Measurements from ENCODE around the gene FGF12.

The FGF12 gene

DNA sequence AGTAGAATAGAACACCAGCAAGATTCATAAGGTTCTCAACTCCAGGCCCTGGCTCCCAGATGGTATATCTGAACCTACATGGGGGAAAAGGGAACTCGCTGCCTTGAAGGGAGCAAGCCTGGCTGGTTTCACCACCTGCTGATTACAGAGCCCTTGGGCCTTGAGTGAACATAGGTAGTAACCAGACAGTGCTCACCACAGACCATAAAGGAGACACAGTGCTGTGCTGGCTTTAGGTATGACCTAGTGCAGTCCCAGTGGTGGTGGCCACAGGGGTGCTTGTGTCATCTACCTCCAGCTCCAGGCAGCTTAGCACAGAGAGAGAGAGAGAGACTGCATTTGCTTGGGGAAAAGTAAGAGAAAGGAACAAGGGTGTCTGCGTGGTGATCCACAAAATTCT lies 409.8 kb downstream of the FGF12 start:
- no peak for DNase-seq

DNA sequence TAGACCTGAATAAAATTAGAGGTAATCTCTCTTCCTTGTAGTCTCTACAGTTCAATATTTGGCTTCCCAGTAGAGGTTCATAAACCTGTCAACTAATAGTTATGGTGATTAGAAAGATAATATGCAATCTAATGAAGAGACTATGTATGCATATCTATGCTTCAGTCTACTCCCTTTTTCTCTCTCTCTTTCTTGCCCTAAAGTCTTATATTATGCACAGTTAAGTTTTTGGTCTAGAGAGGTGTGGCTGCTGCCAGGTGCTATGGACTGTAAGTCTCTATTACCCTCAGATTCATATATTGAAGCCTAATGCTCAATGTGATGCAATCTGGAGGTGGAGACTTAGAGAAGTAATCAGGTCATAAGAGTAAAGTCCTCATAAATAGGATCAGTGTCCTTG lies 413.7 kb downstream of the FGF12 start:
- DNase-seq, result no peak

DNA sequence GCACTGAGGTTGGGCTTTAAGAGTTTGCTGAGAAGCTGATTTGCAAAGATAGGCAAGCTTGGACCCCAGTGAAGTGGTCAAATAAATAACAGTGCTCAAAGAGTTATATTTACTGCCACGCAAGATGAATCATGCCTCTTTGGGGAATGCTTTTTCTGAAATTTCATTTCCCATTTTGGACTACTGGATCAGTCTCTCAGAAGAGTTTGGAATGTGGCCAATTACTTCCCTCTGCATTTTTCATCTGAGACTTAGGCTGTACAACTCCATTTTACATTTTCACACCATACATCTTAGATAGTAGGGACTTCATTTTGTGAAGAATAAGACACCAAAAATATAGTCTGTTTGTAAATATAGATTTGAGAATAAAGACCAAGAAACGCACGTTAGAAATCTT lies 419.7 kb downstream of the FGF12 start:
- DNase-seq, result no peak

DNA sequence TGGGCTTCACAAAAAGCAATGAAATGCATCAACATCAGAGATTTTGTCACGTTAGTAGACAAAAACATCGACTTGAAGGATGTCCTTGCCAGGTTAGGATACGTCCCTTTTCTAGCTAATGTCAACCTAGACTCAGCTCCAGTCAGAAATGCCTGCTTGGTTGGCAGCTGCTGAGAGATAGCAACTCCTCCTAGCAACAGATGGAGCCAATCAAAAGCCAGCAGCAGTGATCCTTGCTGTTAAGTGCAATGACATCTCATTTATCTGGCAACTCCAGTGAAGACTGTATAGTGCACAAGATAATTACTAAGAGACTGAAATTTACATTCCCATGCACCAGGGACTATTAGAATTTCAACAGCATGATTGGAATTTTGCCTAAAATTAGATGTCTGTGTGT lies 424.1 kb downstream of the FGF12 start:
- peak; percentile 15 for DNase-seq

DNA sequence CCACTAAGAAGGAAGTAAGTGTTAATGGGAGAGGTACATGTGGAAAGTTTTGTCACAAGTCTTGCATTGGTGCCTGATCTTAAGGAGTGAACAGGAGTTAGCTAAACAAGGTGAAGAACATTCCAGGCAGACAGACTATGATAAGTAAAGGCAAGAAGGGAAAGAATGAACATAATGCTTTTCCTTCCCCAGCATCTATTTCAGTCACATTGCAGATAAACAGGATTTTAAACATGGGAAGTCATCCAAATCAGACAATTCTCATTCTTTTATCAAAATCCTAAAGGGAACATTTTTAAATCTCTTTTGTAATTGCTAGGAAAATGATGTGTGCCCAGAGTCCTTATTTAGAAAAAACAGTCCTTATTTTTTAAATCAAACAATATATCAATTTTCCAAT lies 424.6 kb downstream of the FGF12 start:
- no peak for DNase-seq

DNA sequence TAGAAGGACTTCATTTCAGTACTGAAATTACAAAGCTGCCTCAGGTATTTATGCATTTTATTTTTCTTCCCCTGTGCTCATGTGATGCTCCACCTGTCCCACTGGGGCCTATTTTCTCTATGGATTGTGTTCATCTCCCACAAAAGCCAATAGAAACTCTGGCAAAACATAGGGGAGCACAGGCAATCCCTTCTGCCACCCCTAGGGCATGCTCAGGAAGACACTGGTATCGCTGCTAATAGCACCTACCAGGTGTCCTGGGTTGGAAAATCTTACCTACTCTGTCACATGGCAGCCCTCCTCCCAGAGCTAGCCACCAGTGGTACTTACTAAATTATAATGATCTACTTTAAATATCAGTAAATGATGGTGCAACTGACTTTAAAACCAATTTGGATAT lies 427.4 kb downstream of the FGF12 start:
- DNase-seq, result no peak

DNA sequence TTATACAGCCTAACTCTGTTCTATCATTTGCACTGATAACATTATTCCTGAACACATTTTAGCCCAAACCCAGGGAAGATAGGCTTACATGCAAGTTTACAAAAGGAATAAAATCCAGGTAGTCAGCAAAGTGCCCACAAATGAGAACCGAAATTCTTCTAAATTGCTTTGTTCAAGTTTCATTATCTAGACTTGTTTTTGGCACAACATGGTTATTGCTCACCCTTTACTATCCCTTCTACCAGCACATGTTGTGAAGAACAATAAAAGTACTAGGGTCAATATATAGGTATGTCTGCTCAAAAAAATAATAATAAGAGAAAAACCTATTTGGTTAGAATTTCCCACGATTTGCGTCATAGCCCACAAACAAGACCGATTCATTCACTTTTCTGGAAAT lies 430.5 kb downstream of the FGF12 start:
- no peak for DNase-seq

DNA sequence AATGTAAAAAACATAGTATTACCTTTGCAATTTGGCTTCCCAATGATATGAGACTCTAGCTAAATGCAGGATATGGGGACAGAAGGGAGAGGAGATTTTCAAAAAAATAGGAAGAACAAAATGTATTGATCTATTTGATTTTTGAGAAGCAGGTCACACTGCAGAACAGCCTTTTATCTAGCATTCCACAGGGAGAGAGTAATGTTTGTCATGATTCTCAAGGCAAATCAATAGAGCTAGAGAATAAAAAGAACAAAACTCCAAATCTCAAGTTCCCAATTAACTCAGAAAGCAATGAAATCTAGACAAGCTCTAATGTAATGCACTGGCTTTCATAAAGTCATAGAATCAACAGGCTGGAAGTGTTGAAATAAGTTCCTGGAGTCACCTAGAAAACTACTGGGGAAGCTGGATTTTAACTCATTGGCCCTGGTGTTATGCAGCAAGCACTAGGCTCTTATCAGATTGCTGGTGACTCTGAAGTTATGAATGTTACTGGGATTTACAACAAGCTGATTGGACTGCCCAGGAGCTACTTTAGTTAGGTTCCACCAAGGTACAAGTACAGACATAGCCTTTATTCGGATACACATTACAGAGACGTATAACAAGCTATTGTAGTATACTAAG lies 442.8 kb downstream of the FGF12 start:
- DNase-seq, result no peak

DNA sequence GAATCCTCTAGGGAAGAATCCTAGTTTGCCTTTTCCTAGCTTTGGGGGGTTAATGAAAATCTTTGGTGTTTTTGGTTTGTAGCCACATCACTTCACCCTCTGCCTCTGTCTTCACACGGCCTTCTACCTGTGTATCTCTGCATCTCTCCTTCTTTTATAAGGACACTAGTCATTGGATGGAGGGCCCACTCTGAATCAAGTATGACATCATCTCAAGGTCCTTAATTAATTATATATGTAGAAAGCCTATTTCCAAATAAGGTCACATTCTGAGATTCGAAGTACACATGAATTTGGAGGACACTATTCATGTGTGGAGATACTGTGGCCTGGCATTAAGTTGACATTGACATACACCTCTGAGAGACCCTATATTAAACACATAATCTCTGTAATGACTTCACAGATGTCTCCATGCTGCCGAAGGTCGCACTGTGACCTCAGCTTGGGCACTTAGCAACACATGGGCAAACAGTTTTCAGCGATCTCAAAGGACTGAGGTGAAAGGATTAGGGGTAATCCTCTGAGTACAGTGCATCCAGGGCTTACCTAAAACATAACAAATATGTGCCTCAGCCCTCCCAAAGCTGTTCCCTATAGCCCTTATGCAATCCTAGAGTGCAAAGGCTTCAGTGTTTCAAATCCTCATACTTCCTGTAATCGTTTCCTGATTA lies 446.0 kb downstream of the FGF12 start:
- peak; percentile 7 for DNase-seq

DNA sequence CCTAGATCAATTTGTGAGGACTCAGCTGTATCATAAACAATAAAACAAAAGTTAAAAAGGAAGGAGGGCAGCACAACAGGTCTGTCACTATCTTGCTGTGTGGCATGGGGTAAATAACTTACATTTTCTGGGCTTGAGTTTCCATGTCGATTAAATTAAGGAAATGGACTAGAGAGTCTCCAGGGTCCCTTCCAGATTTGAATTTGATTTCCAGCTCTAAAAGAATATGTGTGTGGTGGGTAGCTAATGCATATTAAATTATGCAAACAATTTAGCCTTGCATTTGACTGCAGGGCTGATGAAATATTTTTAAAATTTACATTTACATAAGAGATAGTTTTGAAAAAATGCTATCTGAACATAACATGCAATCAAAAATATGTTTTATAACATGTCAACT lies 447.7 kb downstream of the FGF12 start:
- no peak for DNase-seq

DNA sequence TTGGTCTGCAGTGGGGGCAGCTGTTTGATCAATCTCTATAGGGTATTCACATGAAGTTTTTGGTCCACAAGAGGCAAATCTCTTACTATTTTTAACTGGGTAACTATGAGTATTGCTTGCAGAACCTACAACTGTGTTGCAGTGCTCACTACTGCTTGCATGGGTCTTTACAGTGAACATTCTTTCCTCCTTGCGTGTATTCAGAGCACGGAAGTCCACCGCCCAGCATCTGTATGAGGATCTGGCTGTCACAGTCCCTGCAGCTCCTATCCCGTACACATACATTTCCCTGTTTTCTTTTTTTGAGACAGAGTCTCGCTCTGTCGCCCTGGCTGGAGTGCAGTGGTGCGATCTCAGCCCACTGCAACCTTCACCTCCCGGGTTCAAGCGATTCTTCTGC lies 449.9 kb downstream of the FGF12 start:
- no peak for DNase-seq

DNA sequence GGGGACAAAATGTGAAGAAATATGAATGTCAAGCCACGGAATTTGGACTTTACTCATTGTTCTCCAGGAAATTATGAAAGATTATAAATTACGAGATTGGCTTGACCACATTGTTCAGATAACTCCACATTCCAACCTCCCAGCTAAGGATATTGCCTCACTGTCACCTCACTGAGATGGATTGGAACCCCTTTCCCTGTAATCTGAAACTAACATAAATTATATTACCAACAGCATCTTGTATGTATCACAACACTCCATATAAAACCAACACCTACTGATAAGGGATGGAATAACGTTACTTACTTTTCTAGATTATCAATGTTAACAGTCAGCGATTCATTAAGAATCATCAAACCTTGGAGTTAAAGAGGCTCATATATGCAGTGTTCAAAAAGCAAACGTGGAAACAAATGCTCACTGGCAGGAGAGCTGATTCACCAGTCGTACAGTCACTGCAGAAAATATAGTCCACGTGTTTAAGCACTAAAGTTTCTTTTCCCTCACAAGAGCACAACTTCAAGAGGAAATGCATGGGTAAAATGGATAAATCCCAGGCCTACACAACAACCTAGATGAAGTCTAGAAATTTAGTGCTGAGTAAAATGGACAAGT lies 451.5 kb downstream of the FGF12 start:
- no peak for DNase-seq

DNA sequence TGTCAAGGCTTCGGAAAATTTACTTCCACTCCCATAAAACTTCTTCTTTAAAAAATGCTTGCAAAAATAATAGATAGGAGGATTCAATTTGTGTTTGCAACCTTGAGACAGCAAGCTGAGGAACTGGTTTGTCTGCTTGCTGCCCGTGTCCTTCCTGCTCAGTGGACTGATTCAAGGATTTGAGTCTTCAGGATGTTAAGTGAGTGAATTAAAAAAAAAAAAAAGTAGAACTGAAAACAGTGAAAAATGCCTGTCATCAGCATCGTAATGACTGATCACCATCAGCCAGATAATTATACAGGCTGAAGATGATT lies 453.7 kb downstream of the FGF12 start:
- DNase-seq, result peak; percentile 57

DNA sequence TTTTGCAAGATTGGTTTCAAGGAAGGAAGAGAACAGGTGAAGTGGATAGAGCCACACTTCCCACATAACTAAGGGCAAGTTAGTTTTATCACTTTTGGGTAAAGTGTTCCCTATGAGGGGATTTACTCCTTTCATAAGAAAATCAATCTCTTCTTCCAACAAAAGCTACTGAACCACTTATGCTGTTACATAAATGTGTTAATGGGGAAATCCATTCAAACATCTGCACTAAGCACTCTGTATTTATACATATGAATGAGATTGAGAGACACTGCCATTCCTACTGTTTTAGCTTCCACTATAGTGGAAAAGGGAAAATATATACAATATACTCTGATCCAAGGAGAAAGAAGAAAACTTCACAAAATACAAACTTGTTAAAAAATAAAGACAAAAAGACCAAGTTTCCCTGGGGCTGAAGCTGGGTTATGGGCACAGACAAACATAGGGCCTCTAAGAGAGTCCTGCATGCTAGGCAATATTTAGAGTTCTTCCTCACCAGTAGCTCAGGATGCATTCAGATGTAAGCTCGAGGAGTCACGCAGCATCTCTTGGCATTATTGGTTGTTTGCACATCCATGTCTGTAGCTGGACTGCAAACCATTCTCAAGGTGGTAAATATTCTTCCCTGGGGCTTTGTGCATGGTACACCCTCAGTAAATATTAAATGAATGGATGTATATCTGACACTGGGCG lies 454.2 kb downstream of the FGF12 start:
- peak; percentile 21 for DNase-seq

DNA sequence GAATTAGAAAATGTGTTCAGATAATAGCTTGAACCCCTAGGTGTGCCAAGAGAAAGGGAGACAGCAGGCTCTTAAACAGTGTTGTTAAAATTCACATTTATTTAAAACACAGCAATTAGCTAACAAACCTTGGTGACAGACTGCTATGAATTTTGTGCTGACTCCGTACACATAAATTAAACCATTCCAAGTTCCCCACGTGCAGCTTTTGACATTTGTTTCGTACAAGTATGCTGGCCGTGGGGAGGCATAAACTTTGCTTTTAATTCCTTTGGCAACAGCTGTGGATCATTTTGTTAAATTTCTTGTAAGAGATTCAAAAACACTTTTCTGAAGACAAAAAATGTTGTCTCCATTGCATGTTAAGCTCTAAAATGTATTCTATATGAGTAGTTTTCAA lies 465.3 kb downstream of the FGF12 start:
- no peak for DNase-seq

DNA sequence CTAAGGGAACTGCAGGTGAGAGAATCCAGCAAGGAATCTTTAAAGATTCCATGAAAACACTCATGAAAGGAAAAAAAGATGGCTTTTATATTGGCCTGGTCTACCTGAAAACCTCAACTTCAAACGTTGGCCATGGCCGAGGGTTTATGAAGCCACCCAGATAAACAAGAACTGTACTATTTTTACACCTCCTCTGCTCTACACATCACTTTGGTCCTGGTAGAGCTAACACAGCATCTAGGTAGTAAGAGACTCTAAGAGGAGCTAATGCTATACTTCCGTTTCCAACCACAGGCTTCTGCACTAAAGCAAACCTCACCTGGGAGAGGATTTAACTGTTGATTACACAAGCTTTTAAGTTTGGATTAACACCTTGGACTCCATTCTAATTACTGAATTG lies 466.2 kb downstream of the FGF12 start:
- no peak for DNase-seq

DNA sequence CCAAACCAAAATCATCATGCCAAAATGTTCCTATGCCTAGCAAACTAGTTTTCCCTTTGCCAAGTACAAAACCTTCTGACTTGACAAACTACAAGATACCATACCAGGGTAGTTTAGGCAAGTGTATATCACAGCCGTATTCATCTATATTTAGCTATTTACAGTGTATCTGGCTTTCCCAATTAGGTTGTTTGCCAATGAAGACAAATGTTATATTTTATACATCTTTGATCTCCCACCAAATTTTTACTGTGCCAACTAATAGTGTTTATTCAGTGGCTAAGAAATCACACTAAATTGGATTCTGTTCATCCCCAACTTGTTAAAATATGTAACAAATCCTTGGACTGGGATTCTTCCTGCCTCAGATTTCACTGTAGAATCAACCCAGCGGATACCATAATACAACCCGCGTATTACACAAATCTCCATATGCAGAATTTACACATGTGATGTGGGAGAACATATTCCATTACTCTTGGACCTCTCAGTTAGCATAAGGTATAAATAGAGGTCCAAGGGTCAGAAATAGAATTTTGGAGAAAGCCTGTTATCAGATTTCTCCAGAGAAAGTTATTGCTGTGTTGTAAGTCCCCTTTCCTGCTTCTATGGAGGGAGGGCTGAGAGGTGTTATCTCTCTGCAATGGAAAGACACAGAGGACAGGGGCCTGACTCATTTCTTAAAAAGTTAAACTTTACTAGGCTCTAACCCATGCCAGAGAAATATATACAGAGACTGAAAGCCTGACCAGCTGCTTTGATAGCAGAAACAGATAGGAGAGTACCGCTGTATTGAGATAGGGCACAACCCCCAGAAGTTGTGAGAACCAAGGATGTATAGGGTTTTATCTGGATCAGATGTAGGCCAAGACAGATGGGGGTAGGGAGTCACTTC lies 467.0 kb downstream of the FGF12 start:
- no peak for DNase-seq

DNA sequence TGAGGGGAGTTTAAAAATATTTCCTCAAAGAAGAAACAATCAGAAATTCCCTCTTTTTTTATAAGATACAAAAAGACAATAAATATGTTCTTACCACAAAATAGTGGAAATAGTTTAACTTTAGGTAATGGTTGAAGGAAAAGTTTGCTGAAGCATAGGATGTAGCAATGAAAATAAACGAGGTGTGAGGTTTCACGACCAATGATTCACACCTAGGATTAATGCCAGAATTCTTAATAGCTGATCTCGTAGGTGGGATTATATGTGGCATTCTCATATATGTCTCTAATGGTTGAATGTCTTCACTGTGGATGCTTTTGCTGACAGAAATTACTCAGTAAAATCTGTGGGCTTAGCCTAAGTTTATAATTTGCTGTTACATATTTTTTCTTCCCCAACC lies 467.7 kb downstream of the FGF12 start:
- no peak for DNase-seq

DNA sequence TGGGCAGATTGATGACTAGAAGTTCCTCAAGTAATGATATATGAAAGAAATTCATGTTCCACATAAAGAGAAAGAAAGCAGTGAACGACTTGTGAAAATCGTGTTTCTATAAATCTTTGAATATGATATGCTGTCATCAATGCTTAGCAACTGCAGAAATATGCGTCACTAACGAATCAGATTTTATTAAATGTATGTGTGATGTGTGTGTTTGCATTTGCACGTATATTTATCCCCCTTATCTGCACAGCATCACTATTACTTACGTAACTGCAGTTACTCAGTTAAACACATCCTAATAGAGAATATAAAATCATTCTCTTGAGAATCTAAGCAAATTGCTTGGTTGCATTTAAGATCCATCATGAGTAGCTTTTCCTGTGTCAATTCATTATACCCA lies 468.6 kb downstream of the FGF12 start:
- no peak for DNase-seq

DNA sequence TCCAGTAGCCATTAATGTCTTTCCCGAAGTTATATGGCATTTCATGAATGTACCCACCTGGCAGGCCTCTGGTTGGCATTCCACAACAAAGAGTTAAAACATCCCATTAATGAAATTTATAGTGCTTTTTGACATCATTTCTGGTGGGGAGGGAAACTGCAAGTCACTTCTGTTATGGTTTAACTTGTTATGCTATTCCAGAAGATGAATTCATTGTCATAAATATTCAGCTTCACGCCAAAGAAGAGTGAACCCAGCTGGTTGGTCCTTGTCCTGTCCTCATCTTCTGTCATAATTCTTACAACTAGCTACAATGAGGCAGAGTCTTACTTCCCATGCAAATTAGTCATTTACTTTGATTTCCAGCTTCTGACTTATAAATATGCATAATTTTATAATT lies 471.5 kb downstream of the FGF12 start:
- no peak for DNase-seq

DNA sequence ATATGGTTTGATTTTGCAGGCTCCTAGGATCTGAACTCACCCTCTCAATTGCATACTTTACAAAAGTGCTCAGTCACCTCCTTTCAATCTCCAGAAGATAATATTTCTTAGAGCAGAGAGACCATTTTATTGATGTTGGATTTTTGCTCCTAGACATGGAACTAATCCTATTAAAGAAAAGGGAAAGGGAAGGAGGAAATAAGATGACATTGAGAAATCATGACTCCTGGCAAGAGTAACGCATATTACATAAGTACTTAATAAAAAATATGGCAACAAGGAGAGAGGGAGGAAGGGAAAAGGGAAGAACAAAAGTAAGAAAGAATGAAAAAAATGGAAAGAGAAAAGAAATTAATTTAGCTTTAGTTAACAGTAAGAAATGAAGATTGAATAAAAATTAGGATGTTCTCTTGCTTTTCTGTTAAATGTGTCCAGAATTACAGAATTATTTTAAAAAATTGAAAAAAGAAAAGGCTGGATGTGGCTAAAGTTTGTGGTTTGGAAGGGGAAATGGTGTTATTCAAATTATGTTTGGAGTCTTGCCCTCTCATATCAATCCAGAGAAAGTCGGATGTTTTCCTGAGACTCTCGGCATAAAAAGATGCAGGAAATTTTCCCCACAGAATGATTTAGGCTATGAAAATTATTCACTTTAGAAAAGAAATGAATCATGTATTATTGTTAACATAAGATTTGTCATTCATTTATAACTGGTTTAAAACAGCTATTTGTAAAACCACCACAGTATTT lies 474.0 kb downstream of the FGF12 start:
- no peak for DNase-seq

DNA sequence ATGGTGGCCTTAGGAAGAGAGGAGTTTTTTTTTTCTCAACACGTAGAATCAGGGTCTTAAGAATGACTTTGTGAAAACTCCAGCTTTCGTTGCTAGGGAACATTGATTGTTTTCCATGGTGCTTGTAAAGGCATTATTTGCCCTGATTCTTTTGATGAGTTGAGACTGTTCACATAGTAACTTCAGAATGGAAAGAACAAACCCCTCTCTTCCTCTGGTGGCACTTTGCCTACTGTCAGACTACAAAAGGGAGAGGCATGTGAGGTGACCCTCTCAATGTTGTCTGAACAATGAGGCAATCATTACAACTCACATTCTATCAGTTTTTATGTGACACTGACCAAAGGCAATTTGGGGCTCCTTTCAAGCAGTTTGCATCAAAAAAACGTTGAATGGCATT lies 477.8 kb downstream of the FGF12 start:
- DNase-seq, result peak; percentile 2
